Right ventricle myocardium inferior (tissue), 1 donor: ENCODE measurements around the gene RPH3AL. TPM values are rescaled to one million over a fixed set of nuclear protein-coding genes. Genes with fewer than 3 reads are reported as not detected.

Source experiments
- ATAC-seq: fragments of 200-7000 bp; cut with Tn5 transposase; one replicate; pipeline ENCODE4 v1.9.1; 2020; ENCODE audit warnings: mild to moderate bottlenecking, moderate library complexity
- DNase-seq: peaks from one replicate; pipeline ENCODE4 v3.0.0; 2021; ENCODE audit errors: missing footprints
- intact Hi-C: fragments of 100-400 bp; cut with DNase I; formaldehyde crosslinking; loops from one replicate; pipeline ENCODE4 v1.11.0; 2022
- total RNA-seq: library from RNA; stranded (reverse); fragmentation: NEBNext Ultra II Directional; extraction: Animal tissue kit (Norgen Biotek cat#: 25700); gene quantifications from one replicate; pipeline ENCODE4 v1.2.1, GENCODE V29; 2021
- donor health status: DM: no; HTN: yes; CAD: no; lungs with severe emphysema.

The RPH3AL gene
- total RNA-seq, 1 donor from 2014 or later: 3.6 TPM

DNA sequence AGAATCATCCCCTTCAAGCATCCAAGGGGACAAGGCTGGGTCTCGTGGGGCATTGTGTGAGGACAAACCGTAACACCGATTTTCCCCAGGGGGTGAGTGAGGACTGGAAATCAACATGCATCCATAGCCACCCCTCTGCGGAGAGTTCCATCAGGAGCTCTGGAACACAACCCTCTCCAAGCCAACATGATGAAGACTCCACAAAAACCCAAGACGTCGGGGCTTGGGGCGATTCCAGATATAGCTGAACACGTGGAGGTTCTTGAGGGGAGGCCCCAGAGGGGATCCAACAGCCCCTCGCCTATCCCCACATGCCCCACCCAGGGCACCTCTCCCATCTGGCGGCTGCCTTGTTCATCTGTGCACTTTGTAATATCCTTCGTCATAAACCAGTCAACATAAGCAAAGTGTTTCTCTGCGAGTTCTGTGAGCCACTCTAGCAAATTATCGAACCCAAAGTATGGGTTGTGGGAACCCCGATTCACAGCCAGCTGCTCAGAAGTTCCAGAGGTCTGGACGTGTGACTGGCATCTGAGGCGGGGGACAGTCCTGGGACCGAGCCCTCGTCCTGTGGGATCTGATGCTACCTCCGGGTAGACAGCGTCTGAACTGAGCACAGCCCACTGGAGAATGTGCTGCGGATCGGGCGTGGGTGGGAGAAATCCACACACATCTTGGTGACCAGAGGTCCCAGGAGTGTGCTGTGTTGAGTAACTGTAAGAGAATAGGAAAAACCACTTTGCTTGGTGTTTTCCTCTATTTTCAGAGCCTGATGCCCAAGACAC lies 55.5 kb downstream of the RPH3AL start:
- DNase-seq (peak; percentile 61), ATAC-seq (no peak)
- intact Hi-C loops: no loop called here

DNA sequence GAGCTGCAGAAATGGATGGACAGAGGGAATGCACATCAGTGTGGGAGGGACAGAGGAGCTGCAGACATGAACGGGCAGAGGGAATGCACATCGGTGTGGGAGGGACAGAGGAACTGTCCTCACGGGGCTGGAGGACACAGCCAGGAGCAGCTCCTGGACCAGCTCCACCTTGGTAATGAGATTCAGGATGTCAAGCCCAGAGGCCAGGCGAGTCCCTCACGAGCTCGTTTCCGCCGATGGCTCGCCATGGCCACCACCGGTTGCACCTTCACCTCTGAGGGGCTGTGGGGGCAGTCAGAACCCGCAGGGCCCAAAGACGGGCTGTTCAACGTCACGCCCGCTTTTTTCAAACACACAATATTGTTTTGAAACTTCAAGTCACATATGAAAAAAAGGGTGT lies 56.2 kb downstream of the RPH3AL start:
- intact Hi-C loops: no loop called here
- no peak for ATAC-seq
- peak; percentile 26 for DNase-seq

DNA sequence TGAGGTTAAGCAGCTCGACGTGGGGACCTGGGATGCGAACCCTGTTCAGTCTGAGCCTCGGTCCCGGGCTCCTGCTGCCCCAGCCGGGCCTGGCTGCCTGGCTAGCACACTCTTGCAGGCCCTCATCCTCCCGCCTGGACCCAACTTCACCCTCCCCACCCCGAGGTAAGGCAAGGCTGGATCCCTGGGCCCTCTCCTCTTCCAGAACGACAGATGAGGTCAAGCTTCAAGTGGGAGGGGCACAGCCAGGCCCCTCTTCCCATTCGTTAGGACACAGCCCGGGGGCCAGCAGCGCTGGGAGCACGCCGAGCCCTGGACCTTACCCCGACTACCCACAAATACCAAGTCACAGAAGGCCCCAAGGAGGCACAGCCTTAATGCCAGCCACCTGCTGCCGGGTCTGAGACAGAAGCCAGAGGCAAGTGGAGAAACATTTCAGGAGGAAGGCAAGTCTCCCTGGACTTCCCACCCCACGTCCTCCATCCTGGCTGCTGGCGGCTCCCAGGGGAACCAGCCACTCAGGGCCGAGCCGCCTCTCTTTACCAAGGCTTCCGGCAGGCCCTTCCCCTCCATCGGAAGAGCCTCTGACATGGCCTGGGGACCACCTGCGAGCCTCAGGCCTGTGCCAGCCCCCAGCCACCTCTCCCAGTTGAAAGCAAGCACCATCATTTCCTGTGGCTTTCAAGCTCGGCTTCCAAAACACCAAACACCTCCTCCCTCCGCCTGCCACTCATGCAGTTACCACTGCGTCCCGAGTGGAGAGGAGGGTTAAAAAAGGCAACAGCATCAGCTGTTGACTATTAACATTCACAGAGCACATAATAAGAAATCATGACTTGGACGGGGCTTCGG lies 59.9 kb downstream of the RPH3AL start:
- intact Hi-C loops: no loop called here
- no peak for ATAC-seq
- DNase-seq: peak; percentile 30

DNA sequence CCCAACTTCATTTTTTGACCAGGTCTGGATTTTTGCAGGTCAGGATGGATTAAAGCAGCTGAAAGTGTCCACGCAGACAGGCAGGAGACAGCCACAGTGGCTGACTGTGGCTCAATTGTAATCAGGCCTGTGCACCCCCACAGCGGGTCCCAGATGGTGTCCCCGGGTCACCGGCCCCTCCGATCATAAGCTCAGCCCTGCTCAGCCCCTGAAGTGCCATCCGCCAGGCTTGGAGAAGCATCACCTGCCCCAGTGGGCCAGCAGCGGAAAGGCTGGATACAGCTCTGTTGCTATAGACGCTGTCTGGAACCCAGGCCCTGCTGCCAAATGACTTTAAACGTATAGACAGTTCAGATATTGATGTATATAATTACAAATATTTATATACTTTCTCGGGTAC lies 60.6 kb downstream of the RPH3AL start:
- DNase-seq (peak; percentile 37), ATAC-seq (no peak)
- intact Hi-C loops: no loop called here

DNA sequence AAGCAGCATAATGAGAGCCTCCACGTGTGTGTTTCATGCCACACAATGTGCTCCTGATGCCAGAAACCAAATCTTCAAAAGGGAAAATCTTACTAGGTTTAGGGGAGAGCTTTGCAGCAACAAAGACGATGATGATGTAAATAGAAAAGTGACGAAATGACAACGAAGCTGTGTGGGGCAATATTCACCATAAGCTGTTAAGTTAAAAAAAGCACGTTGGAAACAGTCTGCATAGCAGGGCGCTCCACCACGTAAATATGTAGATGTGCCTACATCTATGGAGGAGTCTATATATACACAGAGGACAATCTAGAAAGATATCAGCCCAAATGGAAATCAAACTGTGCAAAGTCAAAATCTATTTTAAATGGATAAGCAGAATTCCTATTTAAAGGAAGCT lies 61.0 kb downstream of the RPH3AL start:
- intact Hi-C loops: no loop called here
- DNase-seq (no peak), ATAC-seq (no peak)

DNA sequence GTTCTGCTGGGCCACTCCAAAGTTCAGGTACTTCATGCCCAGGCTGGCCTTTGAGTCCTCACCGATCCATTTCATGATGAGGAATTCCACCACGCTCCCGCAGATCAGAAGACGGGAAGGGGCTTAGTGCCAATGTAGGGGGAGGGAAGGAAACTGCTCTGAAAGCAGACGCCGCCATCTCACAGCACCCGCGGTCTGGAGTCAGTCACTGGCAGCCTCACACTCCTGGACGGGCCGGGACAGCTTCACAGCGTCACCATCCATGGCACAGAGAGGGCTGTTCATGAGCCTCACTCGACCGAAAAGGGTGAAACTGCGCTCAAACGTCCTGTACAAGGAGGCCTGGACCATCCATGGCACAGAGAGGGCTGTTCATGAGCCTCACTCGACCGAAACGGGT lies 62.0 kb downstream of the RPH3AL start:
- intact Hi-C loops: no loop called here
- DNase-seq: no peak
- ATAC-seq: no peak

DNA sequence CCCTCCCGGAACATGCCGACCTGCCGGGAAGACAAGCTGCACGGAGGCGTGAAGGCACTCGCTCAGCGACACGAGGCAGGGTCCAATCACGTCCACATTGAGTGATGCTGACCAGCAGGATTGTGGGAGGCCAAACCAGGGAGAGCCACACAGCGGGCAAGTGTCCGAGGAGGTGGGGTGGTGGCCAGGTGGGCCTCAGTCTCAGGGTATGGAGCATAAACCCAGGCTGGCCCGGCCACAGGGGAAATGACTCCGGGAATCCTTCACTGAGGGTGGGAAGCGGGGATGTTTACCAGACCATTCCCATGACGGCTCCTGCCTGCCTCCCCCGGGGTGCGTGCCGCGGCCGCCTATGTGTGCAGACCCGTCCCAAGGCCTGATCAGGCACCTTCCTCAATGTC lies 62.5 kb downstream of the RPH3AL start:
- DNase-seq (peak; percentile 15), ATAC-seq (no peak)
- intact Hi-C loops: no loop called here

DNA sequence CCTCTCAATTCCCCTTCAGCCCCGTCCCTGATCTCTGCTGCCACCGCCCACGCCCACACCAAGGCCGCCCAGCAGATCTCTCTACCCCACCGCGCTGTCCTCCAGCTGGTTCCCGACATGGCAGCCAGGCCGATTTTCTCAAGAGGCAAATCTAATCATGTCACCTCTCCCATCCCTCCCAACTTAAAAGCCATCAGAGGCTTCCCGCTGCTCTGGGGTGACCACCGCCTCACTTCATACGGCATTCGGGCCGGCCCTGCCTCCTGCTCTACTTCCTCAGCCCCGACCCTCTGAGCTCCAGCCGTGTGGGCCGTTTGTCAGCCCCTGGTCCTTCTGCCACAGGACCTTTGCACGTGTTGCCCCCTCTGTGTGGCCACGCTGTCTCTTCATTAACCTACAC lies 63.2 kb downstream of the RPH3AL start:
- ATAC-seq (no peak), DNase-seq (peak; percentile 22)
- intact Hi-C loops: no loop called here

DNA sequence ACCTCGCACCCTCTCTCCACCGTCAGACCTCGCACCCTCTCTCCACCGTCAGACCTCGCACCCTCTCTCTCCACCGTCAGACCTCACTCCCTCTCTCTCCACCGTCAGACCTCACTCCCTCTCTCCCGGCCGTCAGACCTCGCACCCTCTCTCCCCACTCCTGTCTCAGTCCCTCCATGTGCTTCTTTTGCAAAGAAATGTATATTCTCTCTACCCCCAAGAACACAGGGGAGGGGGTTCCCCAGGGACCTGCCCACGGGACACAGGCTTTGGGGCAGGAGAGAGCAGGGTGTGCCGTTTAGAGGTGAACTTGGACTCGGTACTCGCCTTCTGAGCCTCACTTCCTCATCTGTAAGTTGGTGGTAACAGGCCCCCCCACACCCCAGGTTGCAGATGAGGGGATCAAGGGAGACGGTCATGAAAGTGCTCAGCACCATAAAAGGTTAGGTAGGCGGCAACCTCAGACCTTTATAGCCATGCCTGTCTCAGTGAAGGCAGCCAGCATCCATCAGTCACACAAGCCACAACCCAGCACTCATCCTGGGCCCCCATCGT lies 63.7 kb downstream of the RPH3AL start:
- DNase-seq: peak; percentile 37
- intact Hi-C loops: no loop called here
- no peak for ATAC-seq

DNA sequence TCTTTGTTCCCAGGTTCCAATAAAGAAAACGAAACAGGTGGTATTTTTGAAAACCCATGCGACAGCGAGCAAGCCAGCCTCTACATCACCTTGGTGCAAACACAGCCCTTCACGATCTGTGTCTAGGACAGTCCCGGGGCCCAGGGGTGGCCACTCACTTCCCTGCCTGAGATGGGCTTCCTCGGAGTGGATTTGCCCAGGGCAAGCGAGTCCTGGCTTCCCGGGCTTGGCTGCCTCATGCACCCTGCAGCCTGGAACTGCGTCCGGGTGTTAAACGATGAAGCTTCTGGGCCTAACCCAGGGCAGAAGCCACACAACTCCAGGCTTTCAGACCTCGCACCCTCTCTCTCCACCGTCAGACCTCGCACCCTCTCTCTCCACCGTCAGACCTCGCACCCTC lies 66.0 kb downstream of the RPH3AL start:
- intact Hi-C loops: no loop called here
- DNase-seq: no peak
- no peak for ATAC-seq

DNA sequence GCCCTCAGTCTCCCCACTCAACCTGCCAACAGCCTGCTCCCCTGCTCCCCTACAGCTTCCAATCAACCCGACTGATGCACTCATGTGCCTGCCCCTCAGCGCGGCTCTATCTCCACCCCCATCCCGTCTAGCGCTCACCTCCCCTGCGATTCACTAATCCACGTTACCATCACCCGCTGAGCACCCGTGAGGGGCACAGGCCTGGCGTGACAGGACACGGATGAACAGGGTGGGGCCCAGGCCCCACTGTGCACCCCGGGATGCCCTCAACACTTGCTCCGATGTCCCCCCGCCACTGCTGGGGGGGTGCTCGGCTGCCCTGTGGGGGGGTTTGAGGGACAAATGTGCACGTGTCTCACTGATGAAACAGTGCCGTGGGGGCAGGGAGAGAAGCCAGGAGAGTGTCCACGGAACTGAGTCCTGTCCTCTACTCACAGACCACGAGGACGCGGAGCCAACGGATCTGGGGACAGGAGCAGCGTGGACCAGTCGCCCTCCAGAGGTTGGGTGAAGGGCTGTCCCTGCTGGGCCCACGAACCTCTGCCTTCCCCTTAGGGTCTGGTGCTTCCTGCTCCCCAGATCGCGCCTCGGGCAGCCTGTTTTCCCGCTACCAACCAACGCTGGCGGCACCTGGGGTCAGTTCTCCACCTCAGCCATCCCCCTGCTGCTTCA lies 66.7 kb downstream of the RPH3AL start:
- no peak for ATAC-seq
- intact Hi-C loops: no loop called here
- no peak for DNase-seq

DNA sequence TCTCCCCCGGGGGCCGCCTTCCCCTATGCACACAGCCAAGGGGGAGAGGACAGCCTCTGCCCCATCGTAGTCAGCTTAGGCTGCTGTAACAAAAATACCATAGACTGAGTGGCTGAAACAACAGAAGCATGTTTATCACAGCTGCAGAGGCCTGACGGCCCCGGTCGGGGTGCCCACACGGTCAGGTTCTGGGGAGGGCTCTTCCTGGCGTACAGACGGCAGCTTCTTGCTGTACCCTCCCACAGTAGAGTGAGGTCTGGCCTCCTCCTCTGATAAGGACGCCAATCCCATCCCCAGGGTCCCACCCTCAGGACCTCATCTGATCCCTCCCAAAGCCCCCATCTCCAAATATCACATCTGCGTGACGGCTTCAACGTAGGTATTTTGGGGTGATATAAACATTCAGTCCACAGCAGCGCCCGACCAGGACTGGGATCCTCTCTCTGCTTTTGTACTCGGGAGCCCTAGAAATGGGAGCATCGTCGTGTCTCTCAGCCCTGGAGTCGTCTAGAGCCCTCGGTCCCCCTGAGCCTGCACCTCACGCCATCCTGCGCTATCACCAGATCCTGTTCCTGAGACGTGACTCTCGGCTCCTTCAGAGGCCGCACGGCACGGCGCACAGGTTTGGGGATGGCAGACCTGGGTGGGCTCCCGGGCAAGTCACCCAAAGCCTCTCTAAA lies 67.8 kb downstream of the RPH3AL start:
- ATAC-seq (no peak), DNase-seq (no peak)
- intact Hi-C loops: no loop called here

DNA sequence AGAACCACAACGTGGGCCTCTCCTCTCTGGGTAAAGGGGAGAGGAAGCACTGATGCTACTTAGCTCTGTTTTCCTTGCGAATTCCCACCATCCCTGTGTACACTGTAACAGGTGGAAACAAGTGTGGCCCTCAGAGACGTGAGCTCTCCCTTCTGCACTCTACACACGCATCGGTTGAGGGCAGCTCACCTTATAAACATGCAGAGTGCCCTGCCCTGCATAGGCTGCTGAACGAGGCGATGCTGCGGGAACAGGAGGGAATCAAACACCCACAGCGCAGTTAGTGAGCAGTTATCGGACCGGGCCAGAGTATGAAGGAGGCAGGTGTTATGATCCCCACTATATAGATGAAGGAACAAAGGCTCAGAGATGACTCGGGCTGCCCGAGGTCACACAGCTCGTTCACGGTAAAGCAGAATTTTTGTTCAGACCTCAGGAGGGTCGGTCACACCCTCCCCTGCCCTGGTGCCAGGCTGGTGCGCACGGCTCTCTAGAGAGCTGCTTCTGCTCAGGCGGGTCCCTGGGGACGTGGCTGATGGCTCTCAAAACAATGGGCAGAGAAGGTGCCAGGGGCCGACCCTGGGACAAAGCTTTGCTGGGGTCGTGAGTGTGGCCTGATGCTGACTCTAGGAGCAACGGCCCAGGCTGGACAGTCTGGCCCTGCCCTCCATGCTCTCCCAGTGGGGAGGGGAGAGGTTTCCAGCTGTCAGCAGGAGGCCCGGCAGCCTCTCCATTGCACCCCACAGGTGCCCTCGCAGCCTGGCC lies 68.5 kb downstream of the RPH3AL start:
- ATAC-seq: no peak

DNA sequence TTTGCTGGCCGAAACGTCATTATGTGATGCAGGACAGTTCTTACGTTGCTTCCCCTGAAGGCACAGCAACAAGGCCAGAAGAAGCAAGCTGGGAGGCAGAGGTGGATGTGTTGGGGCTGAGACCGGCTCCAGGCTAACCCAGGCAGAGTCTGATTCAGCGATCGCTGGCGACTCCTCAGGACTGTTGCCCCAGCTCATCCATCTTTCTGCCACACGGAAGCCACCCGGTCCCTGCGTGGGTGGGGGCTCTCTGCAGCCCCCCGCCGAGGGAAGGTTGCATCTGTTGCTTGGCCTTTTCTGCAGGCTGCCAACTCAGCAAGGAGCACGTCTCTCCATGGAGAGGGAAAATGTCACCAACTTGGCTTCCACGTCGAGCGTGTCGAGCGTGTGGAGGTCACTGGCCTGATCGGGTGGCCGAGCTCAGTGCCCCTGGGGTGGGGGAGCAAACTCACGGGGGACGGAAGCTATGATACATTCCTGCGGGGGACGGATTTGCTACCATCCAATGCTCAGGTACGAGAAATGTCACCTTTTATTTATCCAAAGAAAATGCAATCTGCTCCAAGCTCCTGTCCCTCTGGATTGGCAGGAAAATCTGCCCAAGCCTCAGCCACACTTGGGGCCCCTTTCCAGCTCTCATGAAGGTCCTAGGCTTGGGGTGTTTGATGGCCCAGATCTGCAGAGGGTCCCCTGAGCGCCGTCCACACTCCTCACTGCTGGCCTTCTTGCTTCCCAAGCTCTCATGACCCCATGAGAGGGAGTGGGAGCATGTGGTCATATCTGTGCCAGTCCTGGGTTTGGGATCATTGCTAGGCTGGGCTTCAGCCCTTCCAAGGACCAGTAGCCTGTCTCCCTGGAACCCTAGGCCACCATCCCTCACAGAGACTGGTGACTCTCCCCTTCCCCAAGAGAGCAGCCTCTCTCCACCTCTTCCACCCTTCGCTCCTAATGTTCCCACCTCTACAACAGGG lies 69.4 kb downstream of the RPH3AL start:
- intact Hi-C loops: no loop called here
- DNase-seq: no peak
- ATAC-seq: no peak

More for the DNA sequence above, 68.5 kb downstream of the RPH3AL start:
- intact Hi-C loops: no loop called here
- DNase-seq: no peak

DNA sequence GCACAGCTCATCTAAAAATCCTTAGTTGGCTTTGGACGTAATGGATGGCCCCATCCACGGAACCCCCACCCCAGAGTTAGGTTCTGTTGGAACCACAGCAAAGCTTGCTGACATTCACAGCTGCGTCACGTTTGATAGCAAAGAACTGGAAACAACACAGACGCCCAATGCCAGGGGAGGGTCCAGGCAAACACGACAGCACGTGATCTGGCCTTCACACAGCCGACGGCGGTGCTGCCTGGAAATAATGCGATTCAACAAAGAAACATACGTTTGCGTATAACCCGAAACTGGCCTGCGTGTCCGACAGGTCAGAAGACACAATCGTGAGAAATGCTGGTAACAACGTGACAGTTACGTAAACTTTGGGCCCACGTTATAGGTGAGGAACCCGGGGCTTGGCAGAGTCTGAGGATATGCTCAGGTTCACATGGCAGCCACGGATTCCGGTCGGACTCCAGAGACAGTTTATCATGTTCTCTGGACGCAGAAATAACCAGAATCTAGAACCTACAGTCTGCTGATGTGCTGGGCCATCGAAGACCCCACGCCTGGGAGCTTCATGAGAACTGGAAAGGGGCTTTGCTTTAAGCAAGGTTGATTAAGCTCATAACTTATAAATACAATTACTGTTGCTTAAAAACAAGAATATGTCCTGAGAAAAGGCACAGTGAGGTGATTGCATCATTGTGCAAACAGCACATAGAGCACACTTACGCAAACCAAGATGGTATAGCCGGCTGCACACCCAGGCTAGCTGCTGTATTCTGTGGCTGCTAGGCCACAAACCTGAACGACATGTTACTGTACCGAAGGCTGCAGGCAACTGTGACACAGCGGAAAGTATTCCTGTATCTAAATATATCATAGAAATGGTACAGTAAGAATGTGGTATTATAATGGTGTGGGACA lies 70.4 kb downstream of the RPH3AL start:
- ATAC-seq: no peak
- DNase-seq: no peak
- intact Hi-C loops: no loop called here

DNA sequence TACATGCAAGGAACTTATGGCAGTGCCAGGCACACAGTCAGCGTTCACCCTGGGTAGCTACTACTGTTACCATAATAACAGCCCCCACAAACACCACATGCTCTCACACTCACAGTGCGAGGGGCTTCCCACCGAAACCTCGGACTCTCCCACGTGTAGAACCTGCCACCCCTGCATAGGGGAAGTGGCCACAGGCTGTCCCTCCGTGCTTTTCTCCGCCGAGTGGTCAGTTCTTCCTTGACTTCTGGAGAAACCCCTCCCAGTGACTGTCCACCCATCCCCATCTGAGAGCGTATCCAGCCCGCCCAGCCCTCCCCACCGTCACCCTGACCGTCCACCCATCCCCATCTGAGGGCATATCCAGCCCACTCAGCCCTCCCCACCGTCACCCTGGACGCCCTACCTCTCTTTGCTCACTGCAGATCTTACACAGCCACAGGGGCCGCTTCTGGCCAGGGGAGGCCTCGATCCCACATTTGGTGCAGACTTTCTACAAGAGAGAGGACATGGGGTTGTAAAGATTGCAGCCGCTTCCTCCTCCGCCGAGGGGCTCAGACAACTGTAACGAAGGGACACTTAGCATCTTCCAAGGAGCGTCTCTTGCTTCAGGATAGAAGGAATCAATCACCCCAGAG lies 71.1 kb downstream of the RPH3AL start:
- intact Hi-C loops: no loop called here
- ATAC-seq: no peak
- DNase-seq: no peak
